AG09319 (cell line): ENCODE results near the gene ARHGEF10L.

Experiments
- DNase-seq: peaks from one replicate; pipeline ENCODE4 v3.0.0-alpha.2; 2010; ENCODE audit warnings: low read depth; ENCODE audit errors: extremely low read depth
- CTCF ChIP-seq: IDR thresholded peaks from 2 replicates; pipeline ENCODE4 v1.5.1; 2011; ENCODE audit warnings: low read depth, mild to moderate bottlenecking, inconsistent platforms, low read length, moderate library complexity

The ARHGEF10L gene

GRCh38 chr1:17515902-17516301, 23.6 kb upstream of the ARHGEF10L start:
- DNase-seq = no peak
- TF ChIP-seq CTCF = no peak

GRCh38 chr1:17516303-17517214, 22.9 kb upstream of the ARHGEF10L start:
- DNase-seq = no peak
- no peak for TF ChIP-seq CTCF

- no peak for DNase-seq
- TF ChIP-seq CTCF = no peak
Observed at GRCh38 chr1:17520041-17520440, 19.5 kb upstream of the ARHGEF10L start.

- TF ChIP-seq CTCF = no peak
- no peak for DNase-seq
Observed at GRCh38 chr1:17520473-17521319, 18.8 kb upstream of the ARHGEF10L start.

- TF ChIP-seq CTCF = no peak
- DNase-seq = no peak
Observed at GRCh38 chr1:17521946-17522612, 17.4 kb upstream of the ARHGEF10L start.

- TF ChIP-seq CTCF = no peak
- no peak for DNase-seq
Observed at GRCh38 chr1:17523321-17524041, 16.0 kb upstream of the ARHGEF10L start.
